IPS-20b (cell line): ENCODE data around the gene CWF19L2.
A peak's percentile ranks its signal among the peaks of the same experiment; 100 is the strongest.
"Not testable (repeated sequence)": the region's sequence is repeated elsewhere in the genome, so short reads cannot be mapped to it uniquely, and the experiment has no call there.

ENCODE experiments used
- H3K27ac ChIP-seq: one replicate; pipeline ENCODE4 v1.5.1; 2013; ENCODE audit warnings: low read length
- H3K27me3 ChIP-seq: 2 replicates; pipeline ENCODE4 v1.6.1; 2013; ENCODE audit warnings: mild to moderate bottlenecking, low read length, inconsistent platforms; ENCODE audit not compliant: insufficient read depth
- H3K36me3 ChIP-seq: 2 replicates; pipeline ENCODE4 v1.6.1; 2013; ENCODE audit warnings: low read depth, mild to moderate bottlenecking, inconsistent platforms, low read length, moderate library complexity; ENCODE audit not compliant: insufficient read depth
- H3K4me1 ChIP-seq: 2 replicates; pipeline ENCODE4 v1.6.1; 2013; ENCODE audit warnings: mild to moderate bottlenecking, control low read depth, inconsistent platforms, low read length, moderate library complexity; ENCODE audit not compliant: insufficient read depth
- H3K4me3 ChIP-seq: 2 replicates; pipeline ENCODE4 v1.5.1; 2013; ENCODE audit warnings: mild to moderate bottlenecking, low read length, inconsistent platforms
- H3K9ac ChIP-seq: 2 replicates; pipeline ENCODE4 v1.6.1; 2013; ENCODE audit warnings: low read depth, mild to moderate bottlenecking, inconsistent platforms, low read length, moderate library complexity
- H3K9me3 ChIP-seq: 2 replicates; pipeline ENCODE4 v1.6.1; 2013; ENCODE audit warnings: mild to moderate bottlenecking, low read depth, low read length, inconsistent platforms; ENCODE audit not compliant: insufficient read depth

The CWF19L2 gene

DNA sequence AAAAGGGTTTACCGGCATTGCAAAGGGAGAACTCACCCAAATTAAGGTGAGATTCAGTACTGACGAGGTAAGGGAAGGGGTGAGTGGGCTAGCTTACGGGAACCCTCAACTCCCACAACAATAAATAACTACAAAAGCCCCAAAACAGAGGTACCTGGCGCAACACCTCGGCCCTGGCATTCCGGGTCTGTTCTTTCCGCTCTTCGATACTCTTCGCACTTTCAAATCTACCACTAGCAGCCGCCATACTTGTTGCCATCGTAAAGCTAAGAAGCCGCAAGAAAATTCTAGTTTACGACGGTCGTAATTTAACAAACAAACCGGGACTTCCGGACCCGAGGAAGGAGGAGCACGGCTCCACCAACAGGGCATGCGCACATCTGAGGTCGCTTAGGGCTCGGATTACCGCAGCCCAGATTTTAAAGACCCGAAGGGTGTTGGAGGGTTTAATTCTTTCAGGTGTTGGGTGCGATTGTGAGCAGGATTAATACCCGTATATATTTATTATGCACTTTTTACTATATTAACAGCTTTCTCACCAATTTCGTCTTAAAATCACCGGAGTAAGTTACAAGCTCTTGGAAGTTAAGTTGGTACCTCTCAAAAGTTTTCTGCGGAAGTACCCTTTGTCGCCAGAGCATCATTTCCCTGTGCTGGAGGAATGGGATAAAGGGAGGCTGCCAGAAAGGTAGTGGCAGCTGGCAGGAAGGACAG, at the start of gene CWF19L2:
TSS of gene CWF19L2 (minus strand) at position 268 of the 714 bp plus-strand sequence. CDS start at position 259, 9 bp downstream.
- no peaks in the 10 kb centered on the region for H3K9me3 ChIP-seq
- peak within 1 kb of the TSS; percentile 97 for H3K9ac ChIP-seq
- H3K4me3 ChIP-seq: peak within 1 kb of the TSS; percentile 98
- H3K27me3 ChIP-seq: no peaks in the 10 kb centered on the region
- peaks cover 4% of the 10 kb centered on the region; the same call in 1 of the 2 replicates for H3K4me1 ChIP-seq
- H3K27ac ChIP-seq: peak within 1 kb of the TSS; percentile 34
- H3K36me3 ChIP-seq: peaks cover 23% of the 10 kb centered on the region

GRCh38 chr11:107505647-107506225, 48.1 kb upstream of the CWF19L2 start:
- peaks cover 10% of the 10 kb centered on the region for H3K9me3 ChIP-seq
- no peaks in the 10 kb centered on the region for H3K27me3 ChIP-seq
- H3K9ac ChIP-seq: no peak overlapping the region
- H3K36me3 ChIP-seq: peaks cover 39% of the 10 kb centered on the region
- H3K4me1 ChIP-seq: no peaks in the 10 kb centered on the region
- H3K27ac ChIP-seq: no peak overlapping the region
- H3K4me3 ChIP-seq: no peak overlapping the region

- H3K27ac ChIP-seq: no peak overlapping the region
- H3K4me3 ChIP-seq: no peak overlapping the region
- no peak overlapping the region for H3K9ac ChIP-seq
- H3K36me3 ChIP-seq: peaks cover 39% of the 10 kb centered on the region
- no peaks in the 10 kb centered on the region for H3K27me3 ChIP-seq
- H3K9me3 ChIP-seq: peaks cover 10% of the 10 kb centered on the region
- no peaks in the 10 kb centered on the region for H3K4me1 ChIP-seq
Measured at GRCh38 chr11:107504981-107505380, 47.4 kb upstream of the CWF19L2 start.

DNA sequence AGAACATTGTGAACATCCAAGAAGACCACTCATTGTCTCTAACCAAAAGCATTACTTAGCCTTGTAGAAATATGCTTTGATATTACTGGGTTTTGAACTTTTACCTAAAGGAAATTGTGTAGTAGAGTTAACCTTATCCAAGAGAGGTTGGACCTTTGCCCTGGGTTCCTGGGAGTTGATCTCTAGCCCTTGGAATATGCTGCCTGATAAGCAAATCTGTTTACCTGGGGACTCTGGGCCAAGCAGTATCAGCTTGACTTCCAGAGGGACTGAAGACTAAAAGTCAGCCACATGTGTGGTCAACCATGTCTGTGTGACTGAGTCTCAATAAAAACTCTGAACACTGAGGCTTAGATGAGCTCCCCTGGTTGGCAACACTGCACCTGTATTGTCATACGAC, 44.1 kb upstream of the CWF19L2 start:
- Histone ChIP-seq H3K4me1 (no peaks in the 10 kb centered on the region), H3K9me3 (peaks cover 10% of the 10 kb centered on the region), H3K9ac (no peak overlapping the region), H3K27me3 (no peaks in the 10 kb centered on the region), H3K27ac (no peak overlapping the region), H3K4me3 (no peak overlapping the region), H3K36me3 (peaks cover 39% of the 10 kb centered on the region)

DNA sequence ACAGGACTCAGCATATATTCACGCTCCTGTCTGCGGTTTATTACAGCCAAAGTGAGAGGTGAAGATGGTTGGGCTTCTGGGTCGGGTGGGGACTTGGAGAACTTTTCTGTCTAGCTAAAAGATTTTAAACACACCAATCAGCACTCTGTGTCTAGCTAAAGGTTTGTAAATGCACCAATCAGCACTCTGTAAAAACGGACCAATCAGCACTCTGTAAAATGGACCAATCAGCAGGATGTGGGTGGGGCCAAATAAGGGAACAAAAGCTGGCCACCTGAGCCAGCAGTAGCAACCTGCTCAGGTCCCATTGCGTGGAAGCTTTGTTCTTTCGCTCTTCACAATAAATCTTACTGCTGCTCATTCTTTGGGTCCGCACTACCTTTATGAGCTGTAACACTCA, 39.7 kb upstream of the CWF19L2 start:
- not testable (repeated sequence) for H3K9me3 ChIP-seq, H3K4me1 ChIP-seq, H3K36me3 ChIP-seq, H3K4me3 ChIP-seq, H3K27ac ChIP-seq, H3K9ac ChIP-seq, H3K27me3 ChIP-seq

- Histone ChIP-seq H3K4me1 (no peaks in the 10 kb centered on the region), H3K9me3 (no peaks in the 10 kb centered on the region; the same call in 1 of the 2 replicates), H3K27me3 (no peaks in the 10 kb centered on the region), H3K4me3 (no peak overlapping the region), H3K27ac (no peak overlapping the region), H3K36me3 (no peaks in the 10 kb centered on the region), H3K9ac (no peak overlapping the region)
Measured at GRCh38 chr11:107496011-107496410, 38.4 kb upstream of the CWF19L2 start.

GRCh38 chr11:107494055-107494454, 36.4 kb upstream of the CWF19L2 start:
- no peak overlapping the region for H3K9ac ChIP-seq
- H3K27ac ChIP-seq: no peak overlapping the region
- no peaks in the 10 kb centered on the region for H3K27me3 ChIP-seq
- H3K4me1 ChIP-seq: no peaks in the 10 kb centered on the region
- no peaks in the 10 kb centered on the region for H3K36me3 ChIP-seq
- H3K9me3 ChIP-seq: no peaks in the 10 kb centered on the region; the same call in 1 of the 2 replicates
- no peak overlapping the region for H3K4me3 ChIP-seq

DNA sequence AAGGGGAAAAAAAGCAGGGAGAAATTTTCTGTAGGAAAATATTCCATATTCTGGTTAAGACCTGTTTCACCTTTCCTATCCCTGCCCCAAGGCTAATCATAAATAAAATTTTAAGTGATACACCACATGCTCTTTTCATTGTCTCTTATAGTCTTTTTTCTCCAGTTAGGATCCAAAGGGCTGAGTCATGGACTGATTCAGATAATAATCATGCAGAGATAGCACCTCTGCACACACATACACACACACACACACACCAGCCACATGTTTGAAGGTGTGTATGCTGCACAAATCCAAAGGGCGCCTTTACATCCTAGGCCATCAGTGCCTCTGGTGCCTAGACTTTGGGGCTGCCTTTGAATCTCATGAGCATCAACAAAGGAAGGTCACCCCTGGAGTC, 35.5 kb upstream of the CWF19L2 start:
- Histone ChIP-seq H3K27me3 (no peaks in the 10 kb centered on the region), H3K4me3 (no peak overlapping the region), H3K36me3 (no peaks in the 10 kb centered on the region), H3K9ac (no peak overlapping the region), H3K4me1 (no peaks in the 10 kb centered on the region), H3K27ac (no peak overlapping the region), H3K9me3 (no peaks in the 10 kb centered on the region; the same call in 1 of the 2 replicates)

- H3K9ac ChIP-seq: no peak overlapping the region
- H3K27me3 ChIP-seq: no peaks in the 10 kb centered on the region
- H3K4me1 ChIP-seq: no peaks in the 10 kb centered on the region
- H3K36me3 ChIP-seq: no peaks in the 10 kb centered on the region
- H3K4me3 ChIP-seq: no peak overlapping the region
- H3K27ac ChIP-seq: no peak overlapping the region
- H3K9me3 ChIP-seq: no peaks in the 10 kb centered on the region
Measured at GRCh38 chr11:107490836-107491235, 33.2 kb upstream of the CWF19L2 start.

- no peak overlapping the region for H3K4me3 ChIP-seq
- no peak overlapping the region for H3K9ac ChIP-seq
- no peaks in the 10 kb centered on the region for H3K4me1 ChIP-seq
- no peaks in the 10 kb centered on the region for H3K36me3 ChIP-seq
- no peaks in the 10 kb centered on the region for H3K27me3 ChIP-seq
- H3K9me3 ChIP-seq: no peaks in the 10 kb centered on the region
- no peak overlapping the region for H3K27ac ChIP-seq
Measured at GRCh38 chr11:107482234-107482633, 24.6 kb upstream of the CWF19L2 start.

DNA sequence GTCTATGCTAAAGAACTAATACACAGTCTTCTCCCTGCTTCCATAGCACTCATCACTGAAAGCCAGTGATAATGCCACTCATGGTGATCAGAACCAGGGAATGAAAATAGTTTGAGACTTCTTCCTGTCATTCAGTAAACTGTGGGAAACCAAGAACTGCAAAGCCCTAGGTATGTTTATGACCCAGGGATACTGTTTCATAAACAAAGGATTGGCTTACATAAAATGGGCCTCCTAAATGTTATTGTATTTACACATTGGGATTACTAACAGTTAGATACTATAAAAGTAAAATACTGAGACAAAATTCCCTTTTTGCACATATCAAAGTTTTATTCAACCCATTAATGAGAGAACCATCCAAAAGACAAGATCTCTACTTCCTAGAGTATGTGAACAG, 21.3 kb upstream of the CWF19L2 start:
- Histone ChIP-seq H3K9ac (no peak overlapping the region), H3K27me3 (no peaks in the 10 kb centered on the region), H3K4me1 (no peaks in the 10 kb centered on the region), H3K9me3 (no peaks in the 10 kb centered on the region), H3K36me3 (no peaks in the 10 kb centered on the region), H3K4me3 (no peak overlapping the region), H3K27ac (no peak overlapping the region)

GRCh38 chr11:107477820-107478219, 20.2 kb upstream of the CWF19L2 start:
- Histone ChIP-seq H3K9ac (no peak overlapping the region), H3K4me1 (no peaks in the 10 kb centered on the region), H3K27ac (no peak overlapping the region), H3K27me3 (no peaks in the 10 kb centered on the region), H3K4me3 (no peak overlapping the region), H3K9me3 (no peaks in the 10 kb centered on the region), H3K36me3 (no peaks in the 10 kb centered on the region)
